ENCODE data around the gene FAM200B.
"Not testable (repeated sequence)": the region's sequence is repeated elsewhere in the genome, so short reads cannot be mapped to it uniquely, and the experiment has no call there.

The FAM200B gene

GRCh38 chr4:15717657-15718416 is 36.2 kb downstream of the FAM200B start:
- Mint-ChIP-seq H3K4me3 (no peak overlapping the region), H3K36me3 (ENCODE audit: low read depth) (no peaks in the 10 kb centered on the region), H3K4me1 (ENCODE audit: low read depth) (no peaks in the 10 kb centered on the region), H3K9me3 (no peaks in the 10 kb centered on the region), H3K27me3 (ENCODE audit: low read depth) (no peaks in the 10 kb centered on the region), H3K27ac (no peak overlapping the region)
- DNase-seq (ENCODE audit: low spot score) = no peak

GRCh38 chr4:15718465-15718864 is 36.8 kb downstream of the FAM200B start:
- Mint-ChIP-seq H3K36me3 (ENCODE audit: low read depth) (no peaks in the 10 kb centered on the region), H3K27me3 (ENCODE audit: low read depth) (no peaks in the 10 kb centered on the region), H3K4me1 (ENCODE audit: low read depth) (no peaks in the 10 kb centered on the region), H3K27ac (no peak overlapping the region), H3K9me3 (no peaks in the 10 kb centered on the region), H3K4me3 (no peak overlapping the region)
- DNase-seq (ENCODE audit: low spot score) = no peak

- no peaks in the 10 kb centered on the region for H3K9me3 Mint-ChIP-seq
- no peak overlapping the region for H3K27ac Mint-ChIP-seq
- DNase-seq (ENCODE audit: low spot score) = no peak
- no peaks in the 10 kb centered on the region for H3K27me3 Mint-ChIP-seq (ENCODE audit: low read depth)
- no peaks in the 10 kb centered on the region for H3K4me1 Mint-ChIP-seq (ENCODE audit: low read depth)
- H3K36me3 Mint-ChIP-seq (ENCODE audit: low read depth) = no peaks in the 10 kb centered on the region
- no peak overlapping the region for H3K4me3 Mint-ChIP-seq
These were observed 37.3 kb downstream of the FAM200B start for GRCh38 chr4:15718959-15719358.

GRCh38 chr4:15719506-15719905 is 37.9 kb downstream of the FAM200B start:
- H3K4me1 Mint-ChIP-seq (ENCODE audit: low read depth) = no peaks in the 10 kb centered on the region
- H3K4me3 Mint-ChIP-seq = no peak overlapping the region
- H3K36me3 Mint-ChIP-seq (ENCODE audit: low read depth) = no peaks in the 10 kb centered on the region
- H3K27me3 Mint-ChIP-seq (ENCODE audit: low read depth) = no peaks in the 10 kb centered on the region
- no peak for DNase-seq (ENCODE audit: low spot score)
- H3K27ac Mint-ChIP-seq = no peak overlapping the region
- no peaks in the 10 kb centered on the region for H3K9me3 Mint-ChIP-seq

GRCh38 chr4:15720851-15721250 is 39.2 kb downstream of the FAM200B start:
- Mint-ChIP-seq H3K36me3 (ENCODE audit: low read depth) (no peaks in the 10 kb centered on the region), H3K4me3 (no peak overlapping the region), H3K27me3 (ENCODE audit: low read depth) (peaks cover 2% of the 10 kb centered on the region), H3K27ac (no peak overlapping the region), H3K9me3 (no peaks in the 10 kb centered on the region), H3K4me1 (ENCODE audit: low read depth) (peaks cover 7% of the 10 kb centered on the region)
- no peak for DNase-seq (ENCODE audit: low spot score)

- Mint-ChIP-seq H3K9me3 (no peaks in the 10 kb centered on the region), H3K36me3 (ENCODE audit: low read depth) (no peaks in the 10 kb centered on the region), H3K4me3 (no peak overlapping the region), H3K27ac (no peak overlapping the region), H3K27me3 (ENCODE audit: low read depth) (peaks cover 2% of the 10 kb centered on the region), H3K4me1 (ENCODE audit: low read depth) (peaks cover 16% of the 10 kb centered on the region)
- DNase-seq (ENCODE audit: low spot score) = no peak
These were observed 44.0 kb downstream of the FAM200B start for GRCh38 chr4:15725608-15726007.

DNA sequence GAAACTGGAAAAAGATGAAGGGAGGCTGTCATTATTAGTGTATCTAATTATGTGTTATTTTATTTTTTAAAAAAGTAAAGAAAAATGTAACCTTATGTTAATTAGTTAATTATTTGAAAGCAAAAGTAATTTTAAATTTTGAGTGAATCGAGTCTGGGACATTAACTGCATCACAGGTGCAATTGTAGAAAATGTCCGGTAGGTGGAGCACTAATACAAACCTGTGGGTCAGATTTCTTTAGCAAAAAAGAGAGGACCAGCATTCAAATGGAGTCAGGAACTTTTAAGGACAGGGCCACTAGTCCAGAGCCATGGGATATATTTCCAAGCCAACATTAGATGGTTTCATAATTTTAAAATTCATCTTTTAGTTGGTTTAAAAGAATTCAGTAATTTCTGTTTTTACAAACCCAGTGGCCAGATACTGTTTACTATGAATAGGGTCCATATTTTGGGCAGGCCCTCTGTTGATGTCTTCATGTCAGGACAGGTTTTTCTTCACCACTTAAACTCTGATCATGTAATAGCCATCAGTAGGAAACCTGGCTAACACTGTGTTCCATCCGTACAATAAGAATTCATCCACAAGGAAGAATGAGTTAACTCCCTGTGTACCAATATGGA is 48.4 kb downstream of the FAM200B start:
- H3K4me3 Mint-ChIP-seq = no peak overlapping the region
- peaks cover 2% of the 10 kb centered on the region for H3K36me3 Mint-ChIP-seq (ENCODE audit: low read depth)
- H3K9me3 Mint-ChIP-seq = peaks cover 7% of the 10 kb centered on the region
- no peak overlapping the region for H3K27ac Mint-ChIP-seq
- H3K27me3 Mint-ChIP-seq (ENCODE audit: low read depth) = peaks cover 2% of the 10 kb centered on the region
- H3K4me1 Mint-ChIP-seq (ENCODE audit: low read depth) = peaks cover 30% of the 10 kb centered on the region
- DNase-seq (ENCODE audit: low spot score) = peak; percentile 19

DNA sequence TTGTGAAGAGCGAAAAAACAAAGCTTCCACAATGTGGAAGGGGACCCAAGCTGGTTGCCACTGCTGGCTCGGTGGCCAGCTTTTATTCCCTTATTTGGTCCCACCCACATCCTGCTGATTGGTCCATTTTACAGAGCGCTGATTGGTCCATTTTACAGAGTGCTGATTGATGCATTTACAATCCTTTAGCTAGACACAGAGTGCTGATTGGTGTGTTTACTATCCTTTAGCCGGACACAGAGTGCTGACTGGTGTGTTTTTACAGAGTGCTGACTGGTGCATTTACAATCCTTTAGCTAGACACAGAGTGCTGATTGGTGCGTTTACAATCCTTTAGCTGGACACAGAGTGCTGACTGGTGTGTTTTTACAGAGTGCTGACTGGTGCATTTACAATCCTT is 51.4 kb downstream of the FAM200B start:
- not testable (repeated sequence) for H3K36me3 Mint-ChIP-seq (ENCODE audit: low read depth); DNase-seq (ENCODE audit: low spot score); H3K4me3 Mint-ChIP-seq; H3K27ac Mint-ChIP-seq; H3K9me3 Mint-ChIP-seq; H3K27me3 Mint-ChIP-seq (ENCODE audit: low read depth)
- H3K4me1 Mint-ChIP-seq (ENCODE audit: low read depth) = peaks cover 45% of the 10 kb centered on the region

- H3K4me1 Mint-ChIP-seq (ENCODE audit: low read depth) = peaks cover 42% of the 10 kb centered on the region
- peaks cover 15% of the 10 kb centered on the region for H3K9me3 Mint-ChIP-seq
- peaks cover 9% of the 10 kb centered on the region for H3K36me3 Mint-ChIP-seq (ENCODE audit: low read depth)
- H3K27me3 Mint-ChIP-seq (ENCODE audit: low read depth) = no peaks in the 10 kb centered on the region
- no peak overlapping the region for H3K4me3 Mint-ChIP-seq
- H3K27ac Mint-ChIP-seq = no peak overlapping the region
- DNase-seq (ENCODE audit: low spot score) = no peak
These were observed 53.9 kb downstream of the FAM200B start for GRCh38 chr4:15735536-15735935.

DNA sequence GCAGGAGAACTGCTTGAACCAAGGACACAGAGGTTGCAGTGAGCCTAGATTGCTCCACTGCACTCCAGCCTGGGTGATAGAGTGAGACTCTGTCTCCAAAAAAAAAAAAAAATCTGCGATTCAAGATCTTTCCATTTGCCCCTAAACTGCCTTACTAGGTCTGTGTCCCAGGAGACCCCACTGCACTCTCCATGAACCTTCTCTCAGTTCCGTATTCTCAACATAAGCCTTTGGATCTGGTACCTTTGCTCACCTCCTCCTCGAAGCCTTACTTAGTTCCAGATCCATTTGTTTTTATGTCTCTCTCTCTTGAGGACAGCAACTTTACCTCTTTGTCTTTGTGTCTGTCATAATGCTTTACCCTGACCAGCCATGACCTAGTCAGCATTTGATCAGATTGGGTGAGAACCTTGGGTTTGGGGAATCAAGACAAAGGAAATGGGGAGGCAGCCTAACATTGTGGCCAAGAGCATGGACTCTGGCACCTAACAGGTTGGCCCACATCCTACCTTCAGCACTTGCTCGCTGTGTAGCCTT is 55.0 kb downstream of the FAM200B start:
- Mint-ChIP-seq H3K4me1 (ENCODE audit: low read depth) (peaks cover 35% of the 10 kb centered on the region), H3K27me3 (ENCODE audit: low read depth) (no peaks in the 10 kb centered on the region), H3K36me3 (ENCODE audit: low read depth) (peaks cover 9% of the 10 kb centered on the region), H3K4me3 (no peak overlapping the region), H3K27ac (no peak overlapping the region), H3K9me3 (peaks cover 20% of the 10 kb centered on the region)
- no peak for DNase-seq (ENCODE audit: low spot score)

DNA sequence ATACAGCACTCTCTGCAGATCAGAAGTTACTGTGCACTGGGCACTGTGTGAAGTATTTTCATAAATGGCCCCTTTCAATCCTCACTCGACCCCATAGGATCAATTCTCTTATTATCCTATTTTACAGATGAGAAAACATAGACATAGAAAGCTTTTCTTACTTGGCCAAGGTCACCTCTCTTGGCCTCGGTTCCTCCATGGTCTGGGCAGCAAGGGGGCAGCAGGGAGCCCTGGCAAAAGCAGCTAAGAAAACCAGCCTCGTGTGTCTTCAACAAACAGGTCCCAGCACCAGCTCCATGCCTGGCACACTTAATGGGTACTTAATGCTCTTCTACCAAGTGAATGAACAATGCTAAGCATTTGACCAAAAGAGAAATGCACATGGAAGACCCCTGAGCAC is 55.6 kb downstream of the FAM200B start:
- H3K27ac Mint-ChIP-seq = no peak overlapping the region
- H3K4me3 Mint-ChIP-seq = no peak overlapping the region
- no peaks in the 10 kb centered on the region for H3K27me3 Mint-ChIP-seq (ENCODE audit: low read depth)
- H3K9me3 Mint-ChIP-seq = peaks cover 26% of the 10 kb centered on the region
- DNase-seq (ENCODE audit: low spot score) = no peak
- peaks cover 9% of the 10 kb centered on the region for H3K36me3 Mint-ChIP-seq (ENCODE audit: low read depth)
- peaks cover 35% of the 10 kb centered on the region for H3K4me1 Mint-ChIP-seq (ENCODE audit: low read depth)

DNA sequence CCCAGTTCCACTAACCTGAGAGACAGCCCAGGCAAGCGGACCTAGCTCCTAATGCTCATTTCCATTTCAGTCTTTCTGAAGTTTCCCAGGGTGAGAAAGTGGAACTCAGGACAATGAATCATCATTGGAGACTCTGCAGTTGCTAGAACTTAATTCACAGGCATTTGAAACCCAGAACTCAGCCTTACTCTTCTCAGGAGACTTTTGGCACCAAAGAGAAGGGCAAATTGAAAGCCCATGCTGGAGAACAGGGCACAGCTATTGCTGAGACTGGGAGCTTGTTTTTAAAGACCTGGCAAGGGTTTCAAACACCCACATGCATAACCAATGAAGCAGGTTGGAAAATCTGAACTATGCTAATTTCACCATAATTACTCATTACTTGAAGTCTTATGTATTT is 57.2 kb downstream of the FAM200B start:
- H3K36me3 Mint-ChIP-seq (ENCODE audit: low read depth) = peaks cover 17% of the 10 kb centered on the region
- H3K27me3 Mint-ChIP-seq (ENCODE audit: low read depth) = no peaks in the 10 kb centered on the region
- H3K4me1 Mint-ChIP-seq (ENCODE audit: low read depth) = peaks cover 41% of the 10 kb centered on the region
- DNase-seq (ENCODE audit: low spot score) = peak; percentile 22
- peaks cover 37% of the 10 kb centered on the region for H3K9me3 Mint-ChIP-seq
- H3K27ac Mint-ChIP-seq = no peak overlapping the region
- no peak overlapping the region for H3K4me3 Mint-ChIP-seq
